Uterus (tissue), 2 donors: ENCODE results near the gene OR7D2.

ENCODE experiments used
- CTCF ChIP-seq, 4 experiments: fragments of 200-600 bp in 2 of 4; fragments of 450-650 bp in 2 of 4; sonication (generic) in 2 of 4; IDR thresholded peaks; one replicate each; pipeline ENCODE4 v1.5.1; 2016 to 2019; ENCODE audit warnings: antibody characterized with exemption in 4 of 4, mild to moderate bottlenecking in 2 of 4, moderate library complexity in 1 of 4
- POLR2A ChIP-seq, 2 donors: fragments of 450-650 bp; IDR thresholded peaks; one replicate each; pipeline ENCODE4 v1.6.1; 2016; ENCODE audit warnings: antibody characterized with exemption in 2 of 2, mild to moderate bottlenecking in 1 of 2, moderate library complexity in 1 of 2

GRCh38 chr19:9139609-9140158, 39.1 kb upstream of the OR7D2 start:
- TF ChIP-seq CTCF (IDR thresholded peaks at IDR 0.05) (no peak), POLR2A (IDR thresholded peaks at IDR 0.05) (no peak)
